ENCODE measurements around the gene UTP15.

DNA sequence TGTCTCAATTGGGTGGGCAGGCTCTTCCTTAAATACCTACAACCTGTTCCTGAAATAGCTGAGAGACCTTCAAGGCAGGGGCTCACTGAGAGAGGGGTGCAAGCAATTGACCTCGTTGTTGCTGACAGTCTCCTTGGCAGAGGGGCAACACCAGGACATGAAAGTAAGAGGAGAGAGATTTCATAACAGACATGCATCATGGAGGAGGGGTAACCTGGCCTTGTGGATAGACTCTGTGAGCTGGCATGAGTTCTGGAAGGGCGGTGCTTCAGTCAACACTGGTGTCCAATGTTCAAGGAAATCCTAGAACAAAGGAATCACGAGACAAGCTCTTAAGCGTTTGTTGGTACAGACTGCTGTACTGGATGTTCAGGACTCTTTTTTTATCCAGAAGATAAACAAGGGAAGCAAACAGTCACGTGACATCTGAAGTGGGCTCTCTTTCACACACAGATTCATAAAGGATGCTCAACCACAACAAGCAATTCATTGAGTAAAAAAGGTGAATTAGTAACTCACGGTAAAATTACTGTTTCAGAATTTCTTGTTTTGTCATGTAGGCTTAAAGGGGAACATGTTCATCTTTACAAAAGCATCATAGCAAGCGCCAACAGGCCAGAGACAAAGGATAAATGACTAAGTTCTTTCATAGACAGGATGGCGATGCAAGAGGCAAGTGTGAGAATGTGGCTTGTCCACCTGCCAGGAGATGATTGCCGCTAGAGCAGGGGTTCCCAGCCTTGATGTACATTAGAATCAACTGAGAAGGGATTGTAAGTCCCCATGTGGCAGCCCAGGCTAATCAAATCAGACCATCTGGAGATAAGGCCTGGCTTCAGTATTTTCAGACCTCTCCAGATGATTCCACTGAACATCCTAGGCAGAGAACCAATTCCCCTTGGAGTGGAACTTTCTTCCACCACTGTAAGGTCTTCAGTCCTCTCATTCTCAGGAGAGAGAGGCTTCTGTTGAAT, 20.8 kb upstream of the UTP15 start:
- TF ChIP-seq CTCF (IDR thresholded peaks at IDR 0.05), result no peak
- peak; percentile 73 for TF ChIP-seq EP300 (IDR thresholded peaks at IDR 0.05; ENCODE audit: low read depth)
- peak; percentile 6 to 68 (median 49) for TF ChIP-seq POLR2AphosphoS5 (IDR thresholded peaks at IDR 0.05)
- TF ChIP-seq POLR2A (IDR thresholded peaks at IDR 0.05), result no peak
